SK-N-MC (cell line): Measurements from ENCODE around the gene STX16.

Source experiments
- EZH2 ChIP-seq: fragments of 200-600 bp; sonication (generic); IDR thresholded peaks from one replicate; pipeline ENCODE4 v1.6.1; 2017; ENCODE audit warnings: antibody characterized with exemption
- FOXP2 ChIP-seq: optimal IDR thresholded peaks from 2 replicates; pipeline ENCODE3; 2011; ENCODE audit warnings: mild to moderate bottlenecking, moderate library complexity; ENCODE audit not compliant: insufficient read depth; ENCODE audit errors: extremely low read length, control extremely low read depth
- POLR2AphosphoS5 ChIP-seq: IDR thresholded peaks from 2 replicates; pipeline ENCODE4 v1.6.1; 2012; ENCODE audit warnings: mild to moderate bottlenecking, low read depth, low read length, borderline replicate concordance

GRCh38 chr20:58635279-58635665 lies 15.8 kb upstream of the STX16 start:
- TF ChIP-seq EZH2 (no peak), POLR2AphosphoS5 (no peak), FOXP2 (no peak)
